ENCODE data around the gene TMEM132E.

DNA sequence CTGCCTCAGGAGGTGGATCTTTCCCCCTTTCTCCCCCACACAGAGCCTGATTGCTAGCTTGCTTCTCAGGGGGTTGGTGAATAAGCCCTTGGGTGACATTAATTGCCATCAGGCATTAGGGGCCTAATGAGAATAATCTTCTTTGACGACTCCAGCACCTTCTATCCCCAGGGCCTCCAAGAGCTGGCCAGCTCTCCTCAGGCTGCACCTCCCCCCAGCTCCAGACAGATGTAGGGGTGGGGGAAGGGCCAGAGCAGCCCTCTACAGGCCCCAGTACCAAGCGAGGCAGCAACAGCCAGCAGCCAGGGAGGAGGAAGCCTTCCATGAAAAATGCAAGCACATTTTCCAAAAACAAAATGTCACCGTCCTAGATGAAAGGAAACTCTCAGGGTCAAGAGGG lies 1.4 kb upstream of the TMEM132E start:
- TF ChIP-seq ARNTL (CRISPR knock-in tag; IDR thresholded peaks at IDR 0.05; ENCODE audit: borderline replicate concordance, low read depth) (no peak), OSR1 (CRISPR knock-in tag; IDR thresholded peaks at IDR 0.05) (no peak), ZNF565 (CRISPR knock-in tag; conservative IDR thresholded peaks at IDR 0.05; ENCODE audit: low read depth) (no peak), ZC3H10 (CRISPR knock-in tag; IDR thresholded peaks at IDR 0.05) (no peak), CSDC2 (CRISPR knock-in tag; IDR thresholded peaks at IDR 0.05) (no peak), BACH2 (CRISPR knock-in tag; IDR thresholded peaks at IDR 0.05; ENCODE audit: borderline replicate concordance) (no peak), ISL1 (CRISPR knock-in tag; IDR thresholded peaks at IDR 0.05) (no peak), ZNF70 (CRISPR knock-in tag; IDR thresholded peaks at IDR 0.05) (no peak), PPARA (CRISPR knock-in tag; IDR thresholded peaks at IDR 0.05; ENCODE audit: borderline replicate concordance) (no peak)
- TF ChIP-seq, protein P1, sequence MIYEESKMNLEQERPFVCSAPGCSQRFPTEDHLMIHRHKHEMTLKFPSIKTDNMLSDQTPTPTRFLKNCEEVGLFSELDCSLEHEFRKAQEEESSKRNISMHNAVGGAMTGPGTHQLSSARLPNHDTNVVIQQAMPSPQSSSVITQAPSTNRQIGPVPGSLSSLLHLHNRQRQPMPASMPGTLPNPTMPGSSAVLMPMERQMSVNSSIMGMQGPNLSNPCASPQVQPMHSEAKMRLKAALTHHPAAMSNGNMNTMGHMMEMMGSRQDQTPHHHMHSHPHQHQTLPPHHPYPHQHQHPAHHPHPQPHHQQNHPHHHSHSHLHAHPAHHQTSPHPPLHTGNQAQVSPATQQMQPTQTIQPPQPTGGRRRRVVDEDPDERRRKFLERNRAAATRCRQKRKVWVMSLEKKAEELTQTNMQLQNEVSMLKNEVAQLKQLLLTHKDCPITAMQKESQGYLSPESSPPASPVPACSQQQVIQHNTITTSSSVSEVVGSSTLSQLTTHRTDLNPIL (CRISPR knock-in tag; IDR thresholded peaks at IDR 0.05; ENCODE audit: low read depth), result no peak
- TF ChIP-seq, protein P2, sequence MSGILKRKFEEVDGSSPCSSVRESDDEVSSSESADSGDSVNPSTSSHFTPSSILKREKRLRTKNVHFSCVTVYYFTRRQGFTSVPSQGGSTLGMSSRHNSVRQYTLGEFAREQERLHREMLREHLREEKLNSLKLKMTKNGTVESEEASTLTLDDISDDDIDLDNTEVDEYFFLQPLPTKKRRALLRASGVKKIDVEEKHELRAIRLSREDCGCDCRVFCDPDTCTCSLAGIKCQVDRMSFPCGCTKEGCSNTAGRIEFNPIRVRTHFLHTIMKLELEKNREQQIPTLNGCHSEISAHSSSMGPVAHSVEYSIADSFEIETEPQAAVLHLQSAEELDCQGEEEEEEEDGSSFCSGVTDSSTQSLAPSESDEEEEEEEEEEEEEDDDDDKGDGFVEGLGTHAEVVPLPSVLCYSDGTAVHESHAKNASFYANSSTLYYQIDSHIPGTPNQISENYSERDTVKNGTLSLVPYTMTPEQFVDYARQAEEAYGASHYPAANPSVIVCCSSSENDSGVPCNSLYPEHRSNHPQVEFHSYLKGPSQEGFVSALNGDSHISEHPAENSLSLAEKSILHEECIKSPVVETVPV (CRISPR knock-in tag; IDR thresholded peaks at IDR 0.05), result no peak

Measured in SK-N-SH treated with all-trans-retinoic acid at 6 μM for 48 hours (cell line).